8988T (cell line): Measurements from ENCODE around the gene CCDC3.

Experiments used
- DNase-seq: peaks from one replicate; pipeline ENCODE4 v3.0.0; 2011

CCDC3 gene

GRCh38 chr10:12919574-12919973 is 81.9 kb downstream of the CCDC3 start:
- DNase-seq = no peak

DNA sequence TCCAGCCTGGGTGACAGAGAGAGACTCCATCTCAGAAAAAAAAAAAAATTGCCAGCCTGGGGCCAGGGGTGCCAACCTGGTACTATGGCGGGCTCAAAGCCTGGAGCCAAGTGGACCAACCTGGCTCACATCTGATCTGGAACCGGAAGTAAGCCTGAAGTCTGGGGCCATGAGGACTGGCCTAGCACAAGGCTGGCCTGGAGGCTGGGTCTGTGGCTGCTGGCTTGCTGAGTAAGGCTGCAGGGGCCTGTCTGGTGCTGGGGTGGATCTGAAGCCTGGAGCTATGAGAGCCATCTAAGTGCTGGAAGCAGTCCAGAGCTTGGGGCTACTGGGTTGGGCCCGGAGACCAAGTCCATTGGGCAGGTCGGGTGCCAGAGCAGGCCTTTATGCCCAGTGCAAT is 84.9 kb downstream of the CCDC3 start:
- DNase-seq = no peak

DNA sequence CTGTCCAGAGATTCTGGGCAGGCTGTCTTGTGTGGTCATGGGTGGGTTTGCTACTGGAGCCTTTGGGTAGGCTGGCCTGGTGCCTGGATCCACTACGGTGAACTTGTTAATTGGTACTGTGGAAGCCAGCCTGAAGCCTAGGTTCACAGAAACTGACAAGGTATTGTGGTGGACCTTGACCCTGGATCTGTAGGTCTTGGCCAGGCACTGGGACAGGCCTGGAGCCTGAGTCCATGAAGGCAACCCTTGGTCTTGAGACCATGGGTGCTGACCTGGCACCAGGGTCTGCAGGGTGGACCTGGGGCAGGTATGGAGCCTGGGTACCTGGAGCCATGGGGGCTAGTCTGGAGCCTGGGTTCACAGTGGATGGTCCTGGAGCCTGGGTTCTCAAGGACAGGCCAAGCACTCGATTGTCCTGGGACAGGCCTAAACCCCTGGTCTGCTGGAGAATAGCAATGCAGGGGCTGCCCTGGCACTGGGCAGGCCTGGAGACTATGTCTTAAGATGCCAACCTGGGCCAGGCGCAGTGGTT is 85.8 kb downstream of the CCDC3 start:
- no peak for DNase-seq

DNA sequence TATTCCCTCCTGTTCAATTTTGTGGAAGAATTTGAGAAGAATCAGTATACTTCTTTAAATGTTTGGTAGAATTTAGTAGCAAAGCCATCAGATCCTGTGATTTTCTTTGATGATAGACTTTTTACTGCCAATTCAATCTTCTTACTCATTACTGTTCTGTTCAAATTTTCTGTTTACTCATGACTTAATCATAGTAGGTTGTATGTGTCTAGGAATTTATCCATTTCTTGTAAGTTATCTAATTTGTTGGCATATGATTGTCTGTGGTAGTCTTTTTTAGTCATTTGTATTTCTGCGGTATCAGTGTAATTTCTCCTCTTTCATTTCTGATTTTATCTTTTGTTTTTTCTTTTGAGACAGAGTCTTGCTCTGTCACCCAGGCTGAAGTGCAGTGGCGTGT is 87.4 kb downstream of the CCDC3 start:
- no peak for DNase-seq

- DNase-seq = no peak
Observed at GRCh38 chr10:12911795-12912194, 89.7 kb downstream of the CCDC3 start.

- DNase-seq = no peak
Observed at GRCh38 chr10:12910835-12911234, 90.7 kb downstream of the CCDC3 start.

DNA sequence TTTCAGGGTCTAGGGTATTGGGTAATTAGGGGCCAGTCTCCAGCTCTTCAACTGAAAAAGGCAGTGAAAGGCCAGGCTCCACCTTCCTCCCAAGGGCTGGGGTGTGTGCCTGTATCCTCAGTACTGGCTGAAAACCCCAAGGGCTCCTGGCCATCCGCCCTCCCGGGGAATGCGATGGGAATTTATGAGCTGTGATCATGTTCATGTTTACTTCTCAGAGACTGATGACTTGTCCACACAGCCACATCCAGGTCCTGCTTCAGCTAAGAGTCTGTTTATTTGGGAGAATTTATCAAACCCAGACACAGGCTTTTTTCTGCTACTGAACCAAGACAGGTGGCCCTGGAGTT is 91.7 kb downstream of the CCDC3 start:
- no peak for DNase-seq

DNA sequence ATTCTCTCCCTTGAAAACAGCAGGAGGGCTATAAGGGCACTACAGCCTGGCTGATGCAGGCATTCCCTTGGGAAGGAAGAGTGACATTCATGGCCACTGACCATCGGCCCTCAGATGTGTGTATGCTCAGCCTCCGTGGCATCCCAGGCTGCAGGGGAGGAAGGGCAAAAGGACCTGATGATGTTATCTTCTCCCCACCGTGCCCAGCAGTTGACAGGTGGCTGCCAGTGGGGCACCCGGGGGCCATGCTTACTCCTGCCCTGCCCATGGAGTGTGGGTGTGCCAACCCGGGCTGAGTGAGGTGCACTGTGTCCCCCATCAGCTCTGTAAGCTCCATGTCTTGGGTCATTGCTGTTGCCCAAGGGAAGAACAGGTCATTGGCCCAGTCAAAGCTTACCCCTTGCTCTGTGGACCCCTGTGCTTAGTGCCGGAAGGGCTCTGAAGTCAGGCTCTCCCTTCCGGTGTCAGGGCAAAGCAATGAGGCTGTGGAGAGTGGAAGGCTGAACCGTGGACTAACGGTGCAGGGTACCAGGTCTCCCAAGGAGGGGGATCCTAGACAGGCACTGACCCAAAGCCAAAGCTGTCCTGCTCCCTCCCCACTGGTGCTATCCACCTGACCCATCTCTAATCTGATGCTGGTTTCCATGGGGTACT is 92.2 kb downstream of the CCDC3 start:
- DNase-seq = no peak

- no peak for DNase-seq
Observed at GRCh38 chr10:12908773-12909172, 92.7 kb downstream of the CCDC3 start.

DNA sequence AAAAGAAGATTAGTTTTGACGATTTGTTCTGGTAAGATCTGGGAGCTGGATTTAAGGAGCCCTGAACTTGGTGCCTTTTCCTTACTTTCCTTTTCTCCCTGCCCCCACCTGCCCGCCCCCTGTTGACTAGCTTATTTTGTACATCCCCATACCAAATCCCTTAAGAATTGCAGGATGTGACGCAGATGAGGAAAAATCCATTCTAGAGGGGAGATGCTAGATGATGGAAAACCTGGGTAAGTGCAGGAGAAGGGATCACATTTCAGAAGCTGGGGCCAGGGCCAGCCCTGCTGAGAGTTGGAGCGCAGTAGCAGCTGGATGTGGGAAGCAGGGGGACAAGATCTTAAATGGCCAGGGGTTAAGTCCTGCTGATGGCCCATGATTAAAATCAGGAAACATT is 93.9 kb downstream of the CCDC3 start:
- DNase-seq = no peak

DNA sequence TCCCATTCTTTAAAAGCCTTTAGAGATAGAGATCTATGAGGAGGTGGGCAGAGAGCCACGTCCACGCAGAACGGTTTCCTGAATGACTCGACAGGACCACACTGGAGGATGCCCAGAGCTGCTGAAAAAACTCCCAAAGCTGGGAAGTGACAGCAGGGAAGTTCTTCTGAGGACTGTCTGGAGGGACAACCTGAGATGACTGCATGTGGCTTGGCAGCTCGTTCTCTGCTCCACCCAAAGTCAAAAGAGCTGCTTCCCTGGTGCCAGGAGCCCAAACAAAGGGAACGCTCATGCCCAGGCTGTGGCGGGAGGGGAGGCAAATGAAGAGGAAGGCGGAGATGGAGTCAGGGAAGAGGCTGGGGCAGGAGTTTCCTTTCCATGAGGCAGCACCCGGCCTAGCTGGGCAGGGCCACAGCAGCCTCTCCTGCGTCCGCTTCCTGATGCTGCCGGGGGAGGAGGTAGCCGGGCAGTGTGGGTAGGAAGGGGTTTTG is 95.4 kb downstream of the CCDC3 start:
- DNase-seq = no peak

- no peak for DNase-seq
Observed at GRCh38 chr10:12905067-12905466, 96.4 kb downstream of the CCDC3 start.

DNA sequence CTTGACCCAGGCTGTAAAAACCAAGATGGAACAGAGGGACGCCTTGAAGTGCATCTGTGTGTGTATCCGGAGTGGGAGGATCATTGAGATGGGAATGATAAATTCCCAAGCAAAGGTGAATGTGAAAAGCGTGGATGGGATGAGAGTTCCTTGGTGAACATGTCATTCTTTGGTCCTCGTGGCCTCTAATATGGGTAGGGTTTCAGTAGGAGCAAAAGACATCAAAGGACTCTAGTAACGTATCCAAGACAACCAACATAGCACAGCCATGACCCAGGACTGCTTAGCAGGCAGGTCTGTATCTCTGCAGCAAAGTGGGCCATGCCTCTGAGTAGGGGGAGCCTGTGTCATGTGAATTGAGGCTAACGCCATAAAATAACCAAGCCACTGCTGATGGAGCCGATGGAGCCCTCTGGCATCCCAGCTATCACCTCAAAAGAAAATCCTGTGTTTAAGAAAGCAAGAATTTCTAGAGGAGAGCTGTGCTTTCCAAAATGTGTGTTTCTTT is 98.6 kb downstream of the CCDC3 start:
- no peak for DNase-seq

GRCh38 chr10:12902135-12902572 is 99.4 kb downstream of the CCDC3 start:
- peak; percentile 75 for DNase-seq

DNA sequence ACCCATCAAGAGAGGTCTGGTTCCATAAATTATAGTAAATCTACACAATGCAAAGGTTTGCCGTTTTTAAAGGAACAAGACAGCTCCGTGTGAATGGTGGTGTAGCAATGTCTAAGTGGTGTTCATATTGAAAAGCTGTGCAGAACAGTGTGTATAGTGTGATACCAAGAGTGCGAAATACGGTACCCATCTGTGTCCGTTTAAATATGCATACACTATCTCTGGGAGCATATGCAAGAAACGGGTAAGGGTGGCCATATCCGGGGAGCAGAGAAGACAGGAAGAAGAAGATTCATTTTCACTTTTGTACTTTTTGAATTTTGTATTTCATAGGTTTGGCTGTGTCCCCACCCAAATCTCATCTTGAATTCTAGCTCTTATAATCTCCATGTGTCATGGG is 102.0 kb downstream of the CCDC3 start:
- no peak for DNase-seq

DNA sequence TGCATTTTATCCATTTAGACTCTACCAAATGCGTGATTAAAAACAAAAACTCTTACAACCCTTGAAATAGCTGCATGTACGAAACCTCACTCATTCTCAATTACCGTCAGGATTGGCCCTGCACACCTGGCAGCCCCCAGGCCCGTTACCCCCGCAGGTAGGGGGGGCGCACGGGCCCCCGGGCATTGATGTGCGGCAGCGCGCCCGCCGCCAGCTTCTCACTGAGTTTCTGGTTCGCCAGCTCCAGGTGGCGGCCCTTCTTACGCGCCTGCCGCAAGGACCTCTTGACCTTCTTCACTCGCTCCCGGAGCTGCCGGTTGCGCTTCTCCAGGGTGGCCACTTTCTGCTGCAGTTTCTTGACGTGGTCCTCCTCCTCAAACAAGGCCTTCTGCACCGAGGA is 103.2 kb downstream of the CCDC3 start:
- DNase-seq = no peak

DNA sequence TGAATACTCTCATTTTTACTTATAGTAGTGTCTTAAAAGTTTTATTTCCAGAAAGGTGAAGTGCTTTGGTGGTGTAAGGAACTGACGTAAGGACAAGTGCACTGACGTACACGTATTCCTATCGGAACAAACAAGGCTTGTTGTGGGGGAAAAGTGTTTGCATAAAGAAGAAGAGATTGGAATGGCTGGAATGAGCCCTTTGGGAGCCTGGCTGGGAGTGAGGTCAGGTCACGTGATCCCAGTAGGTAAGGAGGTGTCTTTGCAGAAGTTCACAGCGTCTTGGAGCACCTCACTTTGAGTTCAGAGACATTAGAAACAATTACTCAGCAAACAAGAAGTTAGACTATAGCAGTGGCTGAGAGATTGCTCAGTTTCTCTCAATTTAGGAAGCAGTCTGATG is 104.2 kb downstream of the CCDC3 start:
- DNase-seq = no peak

GRCh38 chr10:12896251-12896650 is 105.3 kb downstream of the CCDC3 start:
- DNase-seq = no peak

DNA sequence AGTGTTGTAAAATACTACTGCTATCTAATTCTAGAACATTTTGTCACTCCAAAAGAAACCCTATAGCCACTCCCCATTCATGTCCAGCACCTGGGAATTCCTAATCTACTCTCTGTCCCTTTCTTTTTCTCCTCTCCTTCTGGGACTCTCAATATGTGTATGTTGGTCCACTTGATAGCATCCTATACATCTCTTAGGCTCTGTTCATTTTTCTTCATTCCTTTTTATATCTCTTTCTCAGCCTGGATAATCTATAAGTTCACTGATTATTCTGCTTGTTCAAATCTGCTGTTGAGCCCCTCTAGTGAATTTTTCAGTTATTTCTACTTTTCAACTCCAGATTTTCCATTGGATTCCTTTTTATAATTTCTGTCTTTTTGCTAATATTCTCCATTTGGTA is 108.6 kb downstream of the CCDC3 start:
- DNase-seq = no peak

DNA sequence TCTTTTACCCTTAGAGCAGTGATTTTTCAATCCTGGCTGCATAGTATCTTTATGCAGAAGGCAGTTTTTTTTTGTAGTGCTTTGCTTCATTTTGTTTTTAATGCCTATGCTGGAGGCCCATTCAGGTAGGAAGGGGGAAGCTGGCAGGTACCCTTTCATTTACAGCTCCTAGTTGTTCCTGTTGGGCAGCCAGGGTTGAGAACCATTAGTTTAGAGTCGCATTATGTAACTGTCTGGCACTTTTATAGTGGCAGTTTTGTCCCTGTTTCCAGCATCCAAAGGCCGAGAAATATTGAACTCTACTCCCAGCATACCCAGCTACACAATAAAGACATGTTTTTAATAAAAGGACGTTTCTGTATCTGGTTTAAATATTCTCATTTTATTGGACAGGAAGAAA is 110.6 kb downstream of the CCDC3 start:
- DNase-seq = no peak

DNA sequence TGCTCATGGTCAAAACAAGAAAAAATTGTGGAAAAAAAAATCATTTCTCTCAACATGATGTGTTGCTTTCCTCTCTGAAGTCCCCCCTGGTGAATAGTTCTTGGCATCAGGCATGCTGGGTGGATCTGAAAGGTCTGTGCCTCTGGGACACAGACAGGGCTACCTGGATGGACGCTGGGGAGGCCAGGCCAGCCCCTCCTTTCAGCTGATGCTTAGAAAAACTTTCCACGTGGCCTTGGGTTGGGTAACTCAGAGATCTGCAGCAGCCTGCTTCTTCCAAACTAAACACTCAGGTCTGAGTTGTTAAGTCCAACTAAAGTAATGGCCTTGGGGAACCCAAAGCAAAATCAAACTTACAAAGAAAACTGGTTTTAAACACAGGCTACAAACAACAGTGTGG is 113.0 kb downstream of the CCDC3 start:
- no peak for DNase-seq

- no peak for DNase-seq
Observed at GRCh38 chr10:12887780-12888179, 113.7 kb downstream of the CCDC3 start.

- no peak for DNase-seq
Observed at GRCh38 chr10:12884851-12885250, 116.7 kb downstream of the CCDC3 start.

- no peak for DNase-seq
Observed at GRCh38 chr10:12880423-12880822, 121.1 kb downstream of the CCDC3 start.

DNA sequence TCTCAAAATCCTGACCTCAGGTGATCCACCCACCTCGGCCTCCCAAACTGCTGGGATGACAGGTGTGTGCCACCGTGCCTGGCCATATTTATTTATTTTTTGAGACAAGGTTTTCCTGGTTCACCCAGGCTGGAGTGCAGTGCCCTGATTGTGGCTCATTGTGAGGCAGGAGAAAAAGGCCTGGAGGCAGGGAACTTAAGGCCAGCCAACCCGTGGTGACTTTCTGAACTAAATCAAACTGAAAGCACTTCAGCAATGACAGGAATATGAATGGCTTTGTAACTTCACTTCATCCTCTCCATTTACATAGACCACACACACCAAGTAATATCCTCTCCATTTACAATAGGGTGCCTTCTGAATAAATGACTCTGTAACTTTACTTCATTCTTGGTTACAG is 124.4 kb downstream of the CCDC3 start:
- DNase-seq = no peak
